ENCODE measurements around the gene DTX3L.

Gene DTX3L

DNA sequence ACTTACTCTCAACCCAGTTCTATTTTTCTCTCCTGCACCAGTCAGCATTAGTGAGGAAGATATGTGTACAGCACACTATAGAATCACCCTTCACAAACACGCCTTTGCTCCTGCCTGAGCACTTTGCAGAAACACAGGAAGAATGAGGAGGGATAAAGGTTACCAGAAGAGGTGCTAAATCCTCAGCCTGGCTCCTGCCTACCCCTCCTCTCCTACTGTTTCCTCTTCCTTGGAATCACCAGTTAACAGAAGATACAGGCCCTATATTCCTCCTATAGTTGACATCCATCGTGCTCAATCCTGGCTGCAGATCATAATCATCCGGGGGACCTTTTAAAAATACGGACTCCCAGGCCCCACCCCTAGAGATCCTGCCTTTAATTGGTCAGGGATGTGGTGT, 42.2 kb downstream of the DTX3L start:
- DNase-seq (ENCODE audit: low read depth in 2 of 2) = no peak

DNA sequence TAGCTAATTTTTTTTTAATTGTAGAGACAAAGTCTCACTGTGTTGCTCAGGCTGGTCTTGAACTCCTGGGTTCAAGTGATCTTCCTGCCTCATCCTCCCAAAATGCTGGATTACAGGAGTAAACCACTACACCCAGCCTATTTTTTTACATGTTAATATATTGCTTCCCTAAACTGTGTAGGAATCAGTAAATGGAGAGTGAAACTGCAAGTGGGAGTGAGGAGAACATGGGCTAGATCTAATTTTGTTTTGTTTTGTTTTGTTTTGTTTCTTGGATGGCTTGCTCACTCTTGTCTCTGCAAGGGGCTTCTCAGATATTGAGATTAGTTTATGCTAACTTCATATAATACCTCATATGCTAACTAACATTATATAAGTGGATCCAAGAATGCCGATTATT, 44.8 kb downstream of the DTX3L start:
- DNase-seq (ENCODE audit: low read depth in 2 of 2) = no peak

DNA sequence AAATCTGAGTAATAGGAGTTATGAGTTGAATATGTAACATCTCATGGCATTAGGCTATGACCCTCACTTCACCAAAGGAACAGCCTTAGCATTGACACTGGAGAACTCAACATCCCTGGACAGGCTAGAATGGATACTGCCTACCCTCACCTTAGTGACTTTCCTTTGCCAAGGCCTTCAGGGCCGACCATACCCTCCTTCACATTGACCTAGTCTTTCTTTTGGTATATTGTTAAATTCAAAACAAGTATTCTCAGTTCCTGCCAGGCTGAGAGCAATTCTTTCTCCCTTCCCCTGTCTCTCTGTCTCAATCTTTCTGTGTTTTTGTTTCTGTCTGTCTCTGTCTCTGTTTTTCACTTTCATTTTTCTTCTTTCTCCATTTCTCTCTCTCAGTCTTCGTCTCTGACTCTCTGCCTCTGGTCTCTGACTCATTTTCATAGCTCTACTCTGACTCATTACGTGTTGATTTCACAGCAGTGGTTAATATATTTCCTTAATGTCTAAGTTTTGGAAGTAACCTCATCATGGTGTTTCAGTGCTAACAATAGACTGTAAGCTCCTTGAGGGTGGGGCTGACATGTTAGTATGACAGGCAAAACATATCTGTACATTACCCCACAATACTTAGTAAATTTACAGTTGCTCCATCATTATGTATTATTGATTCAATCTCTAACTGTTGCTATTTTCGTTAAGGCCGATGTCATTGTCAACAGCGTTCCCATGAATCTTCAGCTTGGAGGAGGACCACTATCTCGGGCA, 45.8 kb downstream of the DTX3L start:
- no peak for DNase-seq (ENCODE audit: low read depth in 2 of 2)

DNA sequence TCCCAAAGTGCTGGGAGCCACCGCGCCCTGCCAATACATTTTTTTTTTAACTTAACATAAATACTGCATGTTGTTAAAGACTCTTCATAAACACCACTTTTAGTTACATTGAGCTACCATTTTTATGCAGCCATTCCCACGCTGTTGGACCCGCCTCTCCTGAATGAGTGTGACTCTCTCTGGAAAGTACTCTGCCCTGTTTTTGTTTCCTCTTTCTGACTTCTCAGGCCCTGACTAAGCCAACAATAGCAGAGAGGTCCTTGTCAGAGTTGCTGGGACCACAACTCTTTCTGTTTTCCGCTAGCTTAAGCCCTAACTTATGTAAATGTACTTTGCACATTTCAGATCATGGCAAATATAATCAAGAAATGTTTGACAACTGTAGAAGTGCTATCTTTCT, 48.6 kb downstream of the DTX3L start:
- no peak for DNase-seq (ENCODE audit: low read depth in 2 of 2)

DNA sequence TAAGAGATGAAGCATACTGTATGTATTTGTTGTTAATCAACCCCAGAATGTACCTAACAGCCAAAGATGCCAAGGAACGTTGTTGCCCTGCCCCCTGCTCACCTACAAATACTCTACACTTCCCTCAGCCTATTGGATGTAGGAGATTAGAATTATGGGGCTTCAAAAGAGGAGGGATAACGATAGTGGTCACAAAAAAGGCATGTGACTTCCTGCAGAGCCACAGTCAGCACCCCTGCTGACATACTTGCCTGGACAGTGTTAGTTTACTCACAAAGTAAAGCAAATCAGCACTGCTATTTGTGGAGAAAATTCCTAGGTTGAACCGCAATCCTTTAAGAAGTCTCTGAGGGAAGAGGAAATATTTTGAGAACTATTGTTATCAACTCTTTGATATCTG, 51.2 kb downstream of the DTX3L start:
- DNase-seq (ENCODE audit: low read depth in 2 of 2) = no peak

DNA sequence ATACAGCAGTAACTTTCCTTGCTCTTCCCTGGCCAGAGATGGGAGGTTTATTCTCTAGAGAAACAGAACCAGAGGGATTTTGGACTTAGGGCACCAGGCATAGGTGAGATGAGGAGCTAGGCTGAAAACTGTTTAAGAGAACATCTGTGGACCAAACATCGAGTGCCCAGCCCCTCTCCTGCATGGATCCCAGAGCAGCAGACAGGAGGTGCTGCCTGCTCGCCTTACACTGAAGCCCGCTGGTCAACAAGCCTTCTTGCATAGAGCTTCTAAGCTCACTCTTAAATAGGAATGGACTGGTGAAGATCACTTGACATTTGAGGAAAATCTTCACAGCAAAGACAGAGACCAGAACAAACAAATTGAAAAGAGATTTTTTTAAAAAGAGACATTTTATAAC, 54.5 kb downstream of the DTX3L start:
- no peak for DNase-seq (ENCODE audit: low read depth in 2 of 2)

DNA sequence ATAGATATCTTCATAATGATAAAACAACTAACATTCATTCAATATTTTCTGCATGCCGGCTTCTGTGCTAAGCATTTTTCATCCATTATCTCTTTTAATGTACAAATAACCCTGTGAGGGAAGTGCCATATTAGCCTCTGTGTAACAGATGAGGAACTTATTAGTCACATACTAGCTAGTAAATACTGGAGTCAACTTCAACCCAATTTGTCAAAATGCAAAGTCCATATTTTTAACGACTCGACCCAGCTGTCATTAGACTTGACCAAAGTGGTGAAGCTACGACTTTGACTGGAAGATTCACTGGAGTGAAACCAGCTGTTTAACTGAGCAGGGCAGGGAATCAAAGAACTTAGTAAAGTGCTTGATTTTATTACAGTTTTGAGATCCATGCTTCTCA, 54.9 kb downstream of the DTX3L start:
- DNase-seq (ENCODE audit: low read depth in 2 of 2) = no peak

DNA sequence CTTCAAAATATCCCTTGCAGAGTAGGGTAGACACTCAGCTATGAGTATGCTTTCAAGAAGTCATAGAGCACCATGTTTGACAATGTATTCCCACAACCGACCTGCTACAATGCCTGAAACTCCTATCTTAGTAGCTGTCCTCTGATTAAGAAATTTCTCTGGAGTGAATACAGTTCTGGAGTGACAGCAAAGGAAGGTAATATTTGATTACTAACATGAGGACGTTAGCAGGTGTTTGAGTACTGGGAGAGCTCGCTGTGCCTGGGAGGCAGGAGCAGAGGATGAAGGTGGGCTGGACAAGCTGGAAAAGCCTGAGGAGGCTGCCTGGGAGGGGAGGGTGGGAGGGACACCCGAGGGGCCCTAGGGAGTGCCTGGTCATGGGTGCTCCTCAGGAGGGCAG, 56.3 kb downstream of the DTX3L start:
- DNase-seq (ENCODE audit: low read depth in 2 of 2) = no peak

DNA sequence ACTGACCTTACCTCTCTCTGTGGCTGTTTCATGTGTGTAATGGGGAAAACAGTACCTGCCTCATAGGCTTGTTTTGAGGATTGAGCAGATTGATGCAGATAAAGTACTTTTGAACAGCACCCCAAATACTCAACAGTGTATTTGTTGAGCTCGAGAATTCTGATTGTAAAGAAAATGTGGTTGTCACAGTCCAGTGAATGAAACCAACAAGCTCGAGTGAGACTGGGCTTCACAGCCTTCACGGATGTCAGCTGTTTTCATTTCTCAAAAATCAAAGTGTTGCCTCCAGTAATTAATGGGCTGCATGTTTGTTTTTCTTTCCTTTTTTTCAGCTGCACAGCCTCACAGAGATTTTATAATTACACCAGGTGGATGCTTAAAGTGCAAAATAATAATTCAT, 57.0 kb downstream of the DTX3L start:
- no peak for DNase-seq (ENCODE audit: low read depth in 2 of 2)

DNA sequence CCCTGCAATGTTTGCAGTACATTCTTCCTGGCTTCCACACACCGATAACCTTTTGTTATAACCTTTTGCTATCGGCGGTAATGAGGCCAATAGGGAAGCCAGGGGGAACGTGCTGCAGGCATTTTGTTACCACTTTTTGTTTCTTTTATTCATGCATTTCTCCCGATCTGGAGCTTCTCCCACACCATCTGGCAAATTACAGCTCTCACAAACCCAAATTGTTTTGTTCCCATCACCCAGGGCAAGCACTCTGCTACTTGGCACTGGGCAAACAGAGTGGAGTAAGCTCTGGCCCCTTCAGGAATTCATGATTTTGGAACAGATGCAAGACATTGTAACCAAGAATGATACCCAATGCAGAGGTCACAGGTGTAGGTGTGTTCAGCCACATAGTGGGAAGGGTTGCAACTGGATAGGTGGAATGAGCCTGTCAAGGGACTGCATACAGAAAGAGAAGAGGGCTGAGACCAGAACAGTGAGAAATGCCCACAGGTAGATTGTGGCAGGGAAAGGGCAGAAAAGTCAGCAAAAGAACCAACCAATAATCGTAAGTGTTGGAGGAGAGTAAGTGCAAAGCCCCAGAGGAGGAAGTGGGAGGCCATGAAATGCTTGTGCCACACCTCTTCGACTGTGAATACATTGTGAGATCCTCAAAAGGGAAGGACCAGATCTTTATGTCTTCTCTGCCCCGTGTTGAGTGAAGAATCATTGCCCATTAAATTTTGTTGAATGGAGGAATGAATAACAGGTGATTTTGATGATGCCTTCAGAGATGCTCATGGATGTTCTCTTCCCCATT, 59.1 kb downstream of the DTX3L start:
- DNase-seq (ENCODE audit: low read depth in 2 of 2) = no peak
